Measurements from ENCODE around the gene PDE4B.

Gene PDE4B

DNA sequence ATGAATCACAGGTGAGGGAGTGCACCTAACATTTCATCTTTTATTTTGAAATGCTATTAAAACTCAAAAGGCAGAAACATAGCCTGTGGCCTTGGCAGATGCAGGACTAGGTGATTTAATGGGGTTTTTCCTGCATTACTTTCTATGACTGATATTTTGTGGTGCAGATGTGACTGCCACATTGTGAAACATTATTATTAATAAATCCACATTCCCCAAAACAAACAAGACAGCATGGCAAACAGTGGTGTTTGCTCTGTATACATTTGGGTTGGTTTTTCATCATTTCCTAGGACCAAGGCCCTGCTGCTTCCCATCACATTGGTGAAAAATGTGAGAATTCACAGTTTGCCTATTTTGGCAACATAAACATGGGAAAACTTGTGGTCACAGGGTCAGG lies 493.6 kb downstream of the PDE4B start:
- Histone ChIP-seq H3K27me3 (ENCODE audit: control insufficient read depth, insufficient read depth, low read length) (no peaks in the 10 kb centered on the region), H3K4me1 (ENCODE audit: control insufficient read depth, insufficient read depth, low read length) (peaks cover 15% of the 10 kb centered on the region), H3K9me3 (replicated peaks; ENCODE audit: low read length) (no peaks in the 10 kb centered on the region), H3K36me3 (ENCODE audit: insufficient read depth, low read length) (no peaks in the 10 kb centered on the region), H3K4me3 (ENCODE audit: low read length) (no peak overlapping the region), H3K9ac (ENCODE audit: low read depth, low read length) (no peak overlapping the region), H3K4me2 (ENCODE audit: low read length) (no peak overlapping the region)

GRCh38 chr1:66288048-66288447 lies 495.4 kb downstream of the PDE4B start:
- no peaks in the 10 kb centered on the region for H3K9me3 ChIP-seq (replicated peaks; ENCODE audit: low read length)
- H3K4me3 ChIP-seq (ENCODE audit: low read length), result no peak overlapping the region
- H3K27me3 ChIP-seq (ENCODE audit: control insufficient read depth, insufficient read depth, low read length), result no peaks in the 10 kb centered on the region
- H3K36me3 ChIP-seq (ENCODE audit: insufficient read depth, low read length), result no peaks in the 10 kb centered on the region
- H3K4me2 ChIP-seq (ENCODE audit: low read length), result no peak overlapping the region
- no peak overlapping the region for H3K9ac ChIP-seq (ENCODE audit: low read depth, low read length)
- peaks cover 11% of the 10 kb centered on the region for H3K4me1 ChIP-seq (ENCODE audit: control insufficient read depth, insufficient read depth, low read length)

- H3K4me2 ChIP-seq (ENCODE audit: low read length), result no peak overlapping the region
- no peaks in the 10 kb centered on the region for H3K27me3 ChIP-seq (ENCODE audit: control insufficient read depth, insufficient read depth, low read length)
- H3K4me3 ChIP-seq (ENCODE audit: low read length), result no peak overlapping the region
- no peaks in the 10 kb centered on the region for H3K9me3 ChIP-seq (replicated peaks; ENCODE audit: low read length)
- no peak overlapping the region for H3K9ac ChIP-seq (ENCODE audit: low read depth, low read length)
- peaks cover 28% of the 10 kb centered on the region for H3K4me1 ChIP-seq (ENCODE audit: control insufficient read depth, insufficient read depth, low read length)
- H3K36me3 ChIP-seq (ENCODE audit: insufficient read depth, low read length), result no peaks in the 10 kb centered on the region
These were observed 498.3 kb downstream of the PDE4B start for GRCh38 chr1:66290761-66291530.

DNA sequence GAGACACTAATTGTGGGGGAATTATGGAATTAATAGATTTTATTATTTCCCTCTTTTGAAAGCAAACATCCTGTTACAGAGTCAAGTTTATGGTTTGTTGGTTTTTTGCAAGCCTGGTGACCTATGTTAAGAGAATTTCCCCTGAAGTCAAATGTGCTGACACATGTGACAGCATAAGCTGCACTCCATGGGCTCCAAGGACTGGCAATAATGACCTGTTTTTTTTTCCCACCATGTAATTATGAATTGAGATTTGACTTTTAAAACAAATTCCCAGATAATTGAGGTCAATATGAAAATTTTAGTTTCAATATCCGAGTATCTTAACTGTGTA lies 498.8 kb downstream of the PDE4B start:
- Histone ChIP-seq H3K4me3 (ENCODE audit: low read length) (no peak overlapping the region), H3K4me2 (ENCODE audit: low read length) (no peak overlapping the region), H3K9ac (ENCODE audit: low read depth, low read length) (no peak overlapping the region), H3K36me3 (ENCODE audit: insufficient read depth, low read length) (no peaks in the 10 kb centered on the region), H3K27me3 (ENCODE audit: control insufficient read depth, insufficient read depth, low read length) (no peaks in the 10 kb centered on the region), H3K9me3 (replicated peaks; ENCODE audit: low read length) (no peaks in the 10 kb centered on the region), H3K4me1 (ENCODE audit: control insufficient read depth, insufficient read depth, low read length) (peaks cover 28% of the 10 kb centered on the region)

DNA sequence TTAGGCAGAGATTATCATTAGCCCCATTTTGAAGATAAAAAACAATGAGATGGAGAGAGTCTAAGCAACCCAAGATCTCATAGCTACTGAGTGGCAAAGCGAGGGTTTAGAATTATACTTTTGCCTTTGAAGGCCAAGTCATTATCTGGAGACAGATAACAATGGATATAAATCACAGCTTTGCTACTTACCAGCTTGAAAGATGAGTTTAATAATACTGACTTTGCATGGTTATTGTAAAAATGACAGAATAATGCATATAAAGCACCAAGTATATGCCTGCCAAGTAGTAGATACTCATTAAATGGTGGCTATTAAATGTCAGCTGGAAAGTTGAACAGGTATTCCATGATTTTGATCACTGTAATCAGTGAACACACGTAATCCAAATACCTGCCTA lies 499.6 kb downstream of the PDE4B start:
- no peaks in the 10 kb centered on the region for H3K9me3 ChIP-seq (replicated peaks; ENCODE audit: low read length)
- no peaks in the 10 kb centered on the region for H3K27me3 ChIP-seq (ENCODE audit: control insufficient read depth, insufficient read depth, low read length)
- H3K4me1 ChIP-seq (ENCODE audit: control insufficient read depth, insufficient read depth, low read length), result peaks cover 28% of the 10 kb centered on the region
- no peak overlapping the region for H3K4me3 ChIP-seq (ENCODE audit: low read length)
- H3K4me2 ChIP-seq (ENCODE audit: low read length), result no peak overlapping the region
- H3K36me3 ChIP-seq (ENCODE audit: insufficient read depth, low read length), result no peaks in the 10 kb centered on the region
- no peak overlapping the region for H3K9ac ChIP-seq (ENCODE audit: low read depth, low read length)

- Histone ChIP-seq H3K36me3 (ENCODE audit: insufficient read depth, low read length) (no peaks in the 10 kb centered on the region), H3K4me1 (ENCODE audit: control insufficient read depth, insufficient read depth, low read length) (peaks cover 28% of the 10 kb centered on the region), H3K27me3 (ENCODE audit: control insufficient read depth, insufficient read depth, low read length) (no peaks in the 10 kb centered on the region), H3K9ac (ENCODE audit: low read depth, low read length) (no peak overlapping the region), H3K9me3 (replicated peaks; ENCODE audit: low read length) (no peaks in the 10 kb centered on the region), H3K4me2 (ENCODE audit: low read length) (no peak overlapping the region), H3K4me3 (ENCODE audit: low read length) (no peak overlapping the region)
These were observed 500.2 kb downstream of the PDE4B start for GRCh38 chr1:66292944-66293343.

DNA sequence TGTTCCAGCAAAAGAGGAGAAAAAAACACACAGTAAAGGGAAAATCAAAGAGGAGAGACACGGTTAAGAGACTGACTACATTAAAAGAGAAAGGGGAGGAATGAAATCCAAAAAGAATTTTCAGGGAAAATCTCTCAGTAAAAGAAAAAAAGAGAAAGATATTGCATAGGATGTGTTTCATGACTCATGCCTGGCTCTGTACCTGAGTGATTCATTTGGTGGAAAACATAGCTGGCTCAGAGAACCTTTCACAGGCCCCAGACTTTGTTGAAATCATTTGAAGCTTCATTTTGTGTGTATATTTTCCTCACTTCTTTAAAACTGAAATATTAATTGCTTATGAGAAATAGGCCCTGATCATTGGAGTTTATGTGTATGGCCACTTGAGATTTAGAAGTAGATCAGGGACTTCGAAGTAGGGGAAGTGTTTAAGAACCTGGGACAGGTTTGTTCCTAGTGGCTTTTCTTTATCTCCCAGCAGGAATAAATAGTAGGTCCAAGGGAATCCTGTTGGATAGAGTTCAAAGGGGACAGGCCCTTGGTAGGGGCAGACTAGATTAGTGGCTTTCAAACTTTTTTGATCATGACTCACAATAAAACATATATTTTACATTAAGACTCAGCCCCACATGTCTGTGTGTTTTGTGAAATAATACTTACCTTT lies 502.1 kb downstream of the PDE4B start:
- H3K36me3 ChIP-seq (ENCODE audit: insufficient read depth, low read length), result no peaks in the 10 kb centered on the region
- no peaks in the 10 kb centered on the region for H3K9me3 ChIP-seq (replicated peaks; ENCODE audit: low read length)
- H3K9ac ChIP-seq (ENCODE audit: low read depth, low read length), result peak overlapping the region; percentile 17
- peak overlapping the region; percentile 31 for H3K4me2 ChIP-seq (ENCODE audit: low read length)
- peaks cover 28% of the 10 kb centered on the region for H3K4me1 ChIP-seq (ENCODE audit: control insufficient read depth, insufficient read depth, low read length)
- H3K27me3 ChIP-seq (ENCODE audit: control insufficient read depth, insufficient read depth, low read length), result no peaks in the 10 kb centered on the region
- H3K4me3 ChIP-seq (ENCODE audit: low read length), result no peak overlapping the region

GRCh38 chr1:66295803-66296202 lies 503.1 kb downstream of the PDE4B start:
- Histone ChIP-seq H3K9me3 (replicated peaks; ENCODE audit: low read length) (no peaks in the 10 kb centered on the region), H3K36me3 (ENCODE audit: insufficient read depth, low read length) (no peaks in the 10 kb centered on the region), H3K4me2 (ENCODE audit: low read length) (no peak overlapping the region), H3K4me3 (ENCODE audit: low read length) (no peak overlapping the region), H3K9ac (ENCODE audit: low read depth, low read length) (no peak overlapping the region), H3K27me3 (ENCODE audit: control insufficient read depth, insufficient read depth, low read length) (no peaks in the 10 kb centered on the region), H3K4me1 (ENCODE audit: control insufficient read depth, insufficient read depth, low read length) (peaks cover 36% of the 10 kb centered on the region)

DNA sequence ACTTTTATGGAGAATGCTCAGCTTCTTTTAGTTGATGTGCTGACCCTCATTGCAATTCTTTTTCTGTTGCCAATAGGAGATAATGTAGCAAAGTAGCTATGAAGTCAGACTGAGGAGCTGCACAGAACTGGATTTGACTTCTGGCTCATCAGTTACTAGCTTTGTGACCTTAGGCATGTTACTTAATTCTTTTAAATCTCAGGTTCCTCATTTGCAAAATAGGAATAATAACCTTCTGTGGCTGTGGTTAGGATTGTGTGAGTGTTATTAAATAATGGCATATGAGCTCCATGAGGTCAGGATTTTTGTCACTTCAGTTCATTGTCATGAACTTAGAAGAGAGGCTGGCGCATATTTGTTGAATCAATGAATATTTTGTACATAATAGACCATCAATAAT lies 503.7 kb downstream of the PDE4B start:
- H3K9me3 ChIP-seq (replicated peaks; ENCODE audit: low read length), result no peaks in the 10 kb centered on the region
- H3K4me1 ChIP-seq (ENCODE audit: control insufficient read depth, insufficient read depth, low read length), result peaks cover 36% of the 10 kb centered on the region
- H3K27me3 ChIP-seq (ENCODE audit: control insufficient read depth, insufficient read depth, low read length), result no peaks in the 10 kb centered on the region
- no peak overlapping the region for H3K4me2 ChIP-seq (ENCODE audit: low read length)
- H3K4me3 ChIP-seq (ENCODE audit: low read length), result no peak overlapping the region
- no peaks in the 10 kb centered on the region for H3K36me3 ChIP-seq (ENCODE audit: insufficient read depth, low read length)
- no peak overlapping the region for H3K9ac ChIP-seq (ENCODE audit: low read depth, low read length)

GRCh38 chr1:66296951-66297350 lies 504.3 kb downstream of the PDE4B start:
- Histone ChIP-seq H3K4me1 (ENCODE audit: control insufficient read depth, insufficient read depth, low read length) (peaks cover 37% of the 10 kb centered on the region), H3K4me3 (ENCODE audit: low read length) (no peak overlapping the region), H3K9me3 (replicated peaks; ENCODE audit: low read length) (no peaks in the 10 kb centered on the region), H3K4me2 (ENCODE audit: low read length) (no peak overlapping the region), H3K27me3 (ENCODE audit: control insufficient read depth, insufficient read depth, low read length) (no peaks in the 10 kb centered on the region), H3K9ac (ENCODE audit: low read depth, low read length) (no peak overlapping the region), H3K36me3 (ENCODE audit: insufficient read depth, low read length) (no peaks in the 10 kb centered on the region)

DNA sequence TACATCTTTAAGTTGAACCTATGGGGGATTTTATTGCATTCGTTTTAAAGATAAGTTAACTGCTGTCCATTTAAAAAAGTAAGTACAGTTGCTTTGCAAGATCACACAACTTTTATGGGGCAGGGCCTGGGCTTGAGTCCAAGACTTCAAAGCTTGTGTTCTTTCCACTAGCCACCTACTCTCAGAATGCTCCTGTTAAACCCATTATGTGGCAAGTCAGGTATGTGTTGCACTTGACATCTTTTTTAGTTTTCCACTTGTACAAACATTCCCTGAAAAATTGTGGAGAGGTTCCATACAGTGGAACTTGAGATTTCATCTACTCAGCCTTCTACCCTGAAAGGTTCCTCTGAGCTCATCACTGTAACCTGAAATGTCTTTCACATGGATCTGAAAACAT lies 505.8 kb downstream of the PDE4B start:
- no peaks in the 10 kb centered on the region for H3K9me3 ChIP-seq (replicated peaks; ENCODE audit: low read length)
- no peak overlapping the region for H3K4me3 ChIP-seq (ENCODE audit: low read length)
- no peak overlapping the region for H3K4me2 ChIP-seq (ENCODE audit: low read length)
- peaks cover 32% of the 10 kb centered on the region for H3K4me1 ChIP-seq (ENCODE audit: control insufficient read depth, insufficient read depth, low read length)
- no peaks in the 10 kb centered on the region for H3K27me3 ChIP-seq (ENCODE audit: control insufficient read depth, insufficient read depth, low read length)
- no peak overlapping the region for H3K9ac ChIP-seq (ENCODE audit: low read depth, low read length)
- no peaks in the 10 kb centered on the region for H3K36me3 ChIP-seq (ENCODE audit: insufficient read depth, low read length)
